ENCODE results near the gene GALNS.
A peak's percentile ranks its signal among the peaks of the same experiment; 100 is the strongest.
"Not testable (repeated sequence)": the region's sequence is repeated elsewhere in the genome, so short reads cannot be mapped to it uniquely, and the experiment has no call there.

GALNS gene

GRCh38 chr16:88798772-88799455, 57.8 kb downstream of the GALNS start:
- peak; percentile 57 for DNase-seq

DNA sequence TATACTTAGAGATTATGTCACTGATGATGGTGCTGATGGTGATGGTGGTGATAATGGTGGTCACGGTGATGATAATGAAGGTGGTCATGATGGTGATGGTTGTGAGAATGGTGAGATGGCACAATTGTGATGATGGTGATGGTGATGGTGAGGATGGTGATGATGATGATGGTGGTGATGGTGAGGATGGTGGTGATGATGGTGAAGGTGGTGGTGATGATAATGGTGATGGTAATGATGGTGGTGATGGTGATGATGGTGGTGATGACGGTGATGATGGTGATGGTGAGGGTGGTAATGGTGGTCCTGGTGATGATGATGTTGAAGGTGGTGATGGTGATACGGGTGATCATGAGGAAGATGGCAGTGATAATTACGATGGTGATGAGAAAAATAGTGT, 58.7 kb downstream of the GALNS start:
- no peak for DNase-seq

DNA sequence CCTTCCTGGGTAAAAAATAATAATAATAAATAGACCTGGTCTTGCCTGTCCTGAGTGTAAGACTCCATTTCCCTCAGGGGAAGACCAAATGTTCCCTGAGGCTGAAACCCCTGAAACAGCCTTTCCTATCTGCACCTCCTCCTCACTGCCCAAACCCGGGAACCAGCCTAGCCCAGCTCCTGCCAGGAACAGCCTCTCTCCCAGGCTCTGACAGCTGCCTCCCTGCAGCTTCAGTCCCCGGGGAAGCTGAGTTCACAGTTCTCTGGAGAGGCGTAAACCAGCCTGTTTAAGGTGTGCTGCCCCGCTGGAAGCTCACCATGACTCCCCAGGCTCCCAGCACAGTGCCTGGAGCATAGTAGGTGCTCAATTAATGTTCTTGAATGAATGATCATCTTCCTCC, 60.5 kb downstream of the GALNS start:
- DNase-seq: no peak

GRCh38 chr16:88793251-88793954, 63.3 kb downstream of the GALNS start:
- DNase-seq: peak; percentile 44

- DNase-seq: no peak
These were observed 64.0 kb downstream of the GALNS start for GRCh38 chr16:88792668-88793250.

DNA sequence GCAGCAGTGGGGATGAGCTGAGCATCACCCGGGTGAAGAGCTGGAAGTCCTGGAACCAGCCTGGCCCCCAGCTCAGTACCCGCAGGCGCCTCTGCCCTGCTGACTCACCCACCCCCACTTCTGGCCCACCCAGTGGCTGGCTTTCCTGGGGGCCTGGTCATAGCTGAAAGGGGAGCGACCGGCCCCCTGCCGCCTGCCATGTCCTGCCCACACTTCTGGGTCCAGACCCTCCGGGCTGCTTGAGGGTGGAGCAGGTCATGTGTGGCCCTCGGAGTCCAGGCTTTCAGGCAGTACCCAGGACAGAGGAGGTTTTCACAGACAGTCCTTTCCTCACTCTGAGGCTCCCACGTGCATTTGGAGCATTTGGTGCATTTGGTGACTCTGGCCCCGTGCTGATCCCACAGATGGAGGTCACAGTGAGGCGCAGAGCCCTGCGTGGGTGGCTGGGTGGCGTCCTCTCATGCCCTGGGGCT, 64.6 kb downstream of the GALNS start:
- DNase-seq: no peak

DNA sequence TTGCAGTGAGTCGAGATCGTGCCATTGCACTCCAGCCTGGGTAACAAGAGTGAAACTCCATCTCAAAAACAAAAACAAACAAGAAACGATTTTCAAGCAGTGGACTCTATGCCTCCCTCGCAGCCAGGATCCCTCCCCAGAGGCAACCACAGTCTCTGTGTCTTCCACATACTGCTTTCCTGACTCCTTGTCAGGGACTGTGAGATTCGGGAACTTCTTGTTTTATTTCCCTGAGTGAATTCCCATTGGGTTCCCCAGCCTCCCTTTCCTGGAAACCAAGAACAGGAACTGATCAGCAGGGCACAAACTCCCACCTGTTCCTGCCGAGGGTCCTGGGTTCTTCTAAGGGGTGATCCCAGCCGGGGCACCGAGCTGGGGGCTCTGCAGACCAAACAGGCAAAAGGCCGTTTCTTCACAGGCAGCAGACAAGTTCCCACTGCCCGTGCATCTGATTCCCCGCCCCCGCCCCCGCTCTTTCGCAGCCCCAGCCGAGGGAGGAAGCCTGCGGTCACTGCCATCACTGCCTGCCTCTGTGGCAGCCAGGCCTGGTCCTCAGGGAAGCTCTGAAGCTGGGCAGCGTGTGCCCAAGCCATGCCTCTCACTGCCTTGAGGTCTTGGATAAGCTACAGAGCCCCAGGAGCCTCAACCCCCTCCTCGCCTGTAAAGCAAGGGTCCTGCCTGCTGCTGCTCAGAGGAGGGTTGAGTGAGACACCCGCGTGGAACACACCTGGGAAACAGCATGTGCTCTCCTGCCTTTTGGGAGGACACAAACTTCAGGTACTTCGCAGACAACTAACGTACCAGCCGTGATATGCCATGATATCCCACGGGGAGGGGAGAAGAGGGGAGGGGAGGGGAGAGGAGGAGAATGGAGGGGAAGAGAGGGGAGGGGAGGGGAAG, 66.2 kb downstream of the GALNS start:
- DNase-seq: peak; percentile 72

DNA sequence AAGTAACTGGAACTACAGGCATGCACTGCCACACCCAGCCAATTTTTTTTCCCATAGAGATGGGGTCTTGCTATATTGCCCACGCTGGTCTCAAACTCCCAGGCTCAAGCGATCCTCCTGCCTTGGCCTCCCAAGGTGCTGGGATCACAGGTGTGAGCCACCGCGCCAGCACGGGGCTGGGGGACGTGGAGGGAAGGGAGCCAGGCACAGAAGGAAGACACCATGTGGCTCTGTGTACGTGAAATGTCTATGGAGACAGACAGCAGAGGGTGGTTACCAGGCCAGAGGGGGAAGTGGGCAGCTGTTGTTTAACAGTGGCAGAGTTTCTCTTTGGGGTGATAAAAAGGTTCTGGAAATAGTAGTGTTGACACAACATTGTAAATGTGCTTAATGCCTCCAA, 67.2 kb downstream of the GALNS start:
- DNase-seq: peak; percentile 88

- DNase-seq: not testable (repeated sequence)
These were observed 68.0 kb downstream of the GALNS start for GRCh38 chr16:88788749-88789148.

- DNase-seq: no peak
These were observed 69.0 kb downstream of the GALNS start for GRCh38 chr16:88787579-88788314.

GRCh38 chr16:88785106-88785924, 71.4 kb downstream of the GALNS start, which contains the start of gene PIEZO1:
Gene PIEZO1, minus strand, starts transcription at chr16:88785220. Its CDS starts 256 bp downstream, at chr16:88784964.
- DNase-seq: peak; percentile 47

- no peak for DNase-seq
These were observed 72.0 kb downstream of the GALNS start for GRCh38 chr16:88784856-88785105.

DNA sequence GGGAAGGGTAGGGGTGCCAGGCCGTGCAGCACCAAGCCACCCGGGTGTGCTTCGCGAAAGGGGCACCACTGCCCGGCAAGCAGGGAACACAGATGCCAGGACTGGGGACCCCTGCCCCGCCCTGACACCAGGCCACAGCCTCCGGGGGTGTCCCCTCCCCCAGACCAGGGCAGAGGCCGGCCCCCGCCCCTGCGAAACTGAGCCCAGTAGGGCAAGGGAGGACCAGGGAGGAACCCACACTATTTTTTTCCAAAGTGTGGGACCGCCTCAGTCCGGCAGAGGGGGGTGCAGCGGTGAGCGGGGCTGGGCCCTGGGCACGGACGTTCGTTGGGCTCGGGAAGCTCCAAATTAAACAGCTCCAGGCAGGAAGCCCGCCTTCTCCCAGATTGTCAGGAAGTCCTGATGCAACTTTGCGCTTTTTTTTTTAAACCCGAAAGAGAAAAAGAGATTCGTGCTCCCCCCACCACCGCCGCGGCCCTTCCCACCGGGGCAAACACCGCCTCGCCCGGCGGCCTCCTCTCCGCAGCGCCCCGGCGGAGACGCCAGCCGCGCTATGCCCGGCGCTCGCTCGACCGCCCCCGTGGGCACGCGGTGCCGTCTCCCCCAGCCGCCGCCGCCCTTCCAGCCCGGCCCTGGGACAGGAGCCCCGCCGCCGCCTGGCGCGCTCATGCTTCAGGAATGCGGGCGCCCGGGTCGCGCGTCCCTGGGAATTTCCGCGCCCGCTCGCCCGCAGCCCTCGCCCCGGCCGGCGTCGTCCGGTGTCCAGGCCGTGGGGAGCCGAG, 72.5 kb downstream of the GALNS start:
- DNase-seq: peak; percentile 65

GRCh38 chr16:88783391-88784073, 73.2 kb downstream of the GALNS start:
- DNase-seq: peak; percentile 38

- DNase-seq: no peak
These were observed 74.0 kb downstream of the GALNS start for GRCh38 chr16:88782454-88783390.

DNA sequence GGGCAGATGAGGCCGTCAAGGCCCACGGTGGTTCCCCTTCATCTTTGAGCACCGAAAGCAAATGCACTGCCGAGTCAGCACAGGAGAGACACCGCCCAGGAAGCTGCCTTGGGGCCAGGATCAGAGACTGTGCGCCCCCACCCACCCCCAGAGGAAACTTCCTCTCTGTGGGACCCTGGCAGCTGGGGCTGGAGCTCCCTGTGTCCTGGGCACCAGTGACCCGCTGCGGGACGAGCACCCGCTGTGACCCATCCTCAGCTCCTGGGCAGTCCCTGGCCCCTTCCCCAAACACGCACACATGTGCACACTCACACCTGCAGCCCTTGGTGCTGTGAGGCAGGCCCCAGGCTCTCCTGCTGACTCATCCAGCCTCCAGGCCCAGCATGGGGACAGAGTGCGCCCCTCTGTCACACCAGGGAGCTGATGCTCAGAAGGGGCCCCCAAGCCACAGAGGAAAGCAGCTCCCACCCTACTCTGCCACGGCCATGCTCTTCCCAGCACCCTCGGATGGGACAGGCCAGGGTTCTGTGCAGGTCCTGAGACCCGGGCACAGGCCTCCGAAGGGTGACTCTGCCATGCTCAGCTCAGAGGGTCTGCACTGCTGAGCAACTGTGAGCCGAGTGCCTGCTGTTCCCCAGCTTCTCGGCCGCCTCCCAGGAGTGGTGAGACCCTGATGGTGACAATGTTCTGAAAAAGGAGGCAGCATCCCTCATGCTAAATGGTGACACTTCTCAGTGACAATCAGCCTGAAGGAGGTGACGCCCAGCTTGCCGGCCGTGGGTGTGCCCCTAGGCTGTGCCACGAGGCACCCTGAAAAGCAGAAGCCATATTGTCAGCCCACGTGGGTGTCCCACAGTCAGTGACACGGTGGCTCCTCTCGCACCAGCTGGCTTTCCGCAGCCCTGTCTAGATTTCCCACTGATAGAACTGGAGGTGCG, 75.3 kb downstream of the GALNS start:
- DNase-seq: peak; percentile 60

DNA sequence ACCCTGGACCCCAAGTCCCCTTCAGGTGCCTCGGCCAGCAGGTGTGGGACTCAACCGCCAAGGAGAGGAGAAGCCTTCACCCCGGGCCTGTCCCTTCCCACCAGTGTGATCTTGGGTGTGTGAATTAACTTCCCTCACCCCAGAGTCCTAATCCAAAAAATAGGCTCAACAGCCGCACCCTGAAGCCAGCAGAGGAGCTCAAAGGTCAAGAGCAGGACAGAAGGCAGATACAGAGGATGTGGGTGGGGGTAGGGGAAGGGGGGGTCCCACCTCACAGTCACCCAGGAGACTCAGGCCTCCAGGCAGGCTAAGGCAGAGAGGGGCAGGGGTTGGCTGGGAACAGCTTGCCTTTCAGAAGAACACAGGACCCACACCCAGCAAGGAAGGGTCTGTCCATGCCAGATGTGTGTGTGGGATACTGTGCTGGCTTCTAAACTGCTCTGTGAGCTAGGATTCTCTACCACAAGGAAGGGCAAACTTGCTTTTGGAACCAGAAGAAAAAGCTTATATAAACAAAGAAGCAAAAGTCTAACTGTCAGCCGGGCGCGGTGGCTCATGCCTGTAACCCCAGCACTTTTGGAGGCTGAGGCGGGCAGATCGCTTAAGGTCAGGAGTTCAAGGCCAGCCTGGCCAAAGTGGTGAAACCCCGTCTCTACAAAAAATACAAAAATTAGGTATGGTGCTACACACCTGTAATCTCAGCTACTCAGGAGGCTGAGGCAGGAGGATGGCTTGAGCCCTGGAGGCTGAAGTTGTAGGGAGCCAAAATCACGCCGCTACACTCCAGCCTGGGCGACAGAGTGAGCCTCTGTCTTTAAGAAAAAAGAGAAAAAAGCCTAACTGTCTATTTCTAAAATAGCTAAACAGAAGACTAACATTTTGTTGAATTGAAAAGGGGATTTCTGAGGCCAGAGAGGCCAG, 76.3 kb downstream of the GALNS start:
- DNase-seq: no peak
